Measurements from ENCODE around the gene NPLOC4. TPM values are rescaled to one million over a fixed set of nuclear protein-coding genes. Genes with fewer than 3 reads are reported as not detected.

NPLOC4 gene
- total RNA-seq, 2 donors from 2014 or later = 77.7 to 87.3 TPM

GRCh38 chr17:81517339-81518112 is 119.4 kb downstream of the NPLOC4 start:
- intact Hi-C loops (cut with DNase I) = no loop called here
- peak; percentile 80 for DNase-seq (ENCODE audit: low spot score)

GRCh38 chr17:81517009-81517338 is 119.9 kb downstream of the NPLOC4 start:
- intact Hi-C loops (cut with DNase I) = no loop called here
- no peak for DNase-seq (ENCODE audit: low spot score)

- intact Hi-C loops (cut with DNase I) = no loop called here
- peak; percentile 76 for DNase-seq (ENCODE audit: low spot score)
Observed at GRCh38 chr17:81516439-81516838, 120.5 kb downstream of the NPLOC4 start.

GRCh38 chr17:81515530-81516041 is 121.3 kb downstream of the NPLOC4 start:
- intact Hi-C loops (cut with DNase I) = no loop called here
- DNase-seq (ENCODE audit: low spot score) = peak; percentile 78

GRCh38 chr17:81514739-81515529 is 122.0 kb downstream of the NPLOC4 start:
- DNase-seq (ENCODE audit: low spot score) = peak; percentile 95
- intact Hi-C loops (cut with DNase I) = no loop called here

GRCh38 chr17:81514489-81514738 is 122.5 kb downstream of the NPLOC4 start:
- DNase-seq (ENCODE audit: low spot score) = no peak
- intact Hi-C loops (cut with DNase I) = no loop called here

- peak; percentile 92 for DNase-seq (ENCODE audit: low spot score)
- intact Hi-C loops (cut with DNase I) = no loop called here
Observed at GRCh38 chr17:81513753-81514488, 123.0 kb downstream of the NPLOC4 start.

GRCh38 chr17:81513372-81513752 is 123.5 kb downstream of the NPLOC4 start:
- peak; percentile 90 for DNase-seq (ENCODE audit: low spot score)

GRCh38 chr17:81512562-81513371 is 124.1 kb downstream of the NPLOC4 start, which contains the start of gene ACTG1:
Gene ACTG1, minus strand, starts transcription at chr17:81512799. Its CDS starts 445 bp downstream, at chr17:81512354.
- DNase-seq (ENCODE audit: low spot score) = peak; percentile 98

More at GRCh38 chr17:81513372-81513752, 123.5 kb downstream of the NPLOC4 start:
- intact Hi-C loops (cut with DNase I) = no loop called here

GRCh38 chr17:81511804-81512561 is 124.9 kb downstream of the NPLOC4 start:
- DNase-seq (ENCODE audit: low spot score) = no peak
- intact Hi-C loops (cut with DNase I) = loop anchor here in 1 of 2 donors (2.0 kb wide), 1 partner anchor 115 kb away; no protein-coding TSS in a partner anchor

More at GRCh38 chr17:81512562-81513371, 124.1 kb downstream of the NPLOC4 start, which contains the start of gene ACTG1:
- intact Hi-C loops (cut with DNase I) = no loop called here

GRCh38 chr17:81511554-81511803 is 125.4 kb downstream of the NPLOC4 start:
- intact Hi-C loops (cut with DNase I) = loop anchor here in 1 of 2 donors (2.0 kb wide), 1 partner anchor 115 kb away; no protein-coding TSS in a partner anchor
- DNase-seq (ENCODE audit: low spot score) = no peak

GRCh38 chr17:81510785-81511553 is 125.9 kb downstream of the NPLOC4 start:
- intact Hi-C loops (cut with DNase I) = loop anchor here in 1 of 2 donors (2.0 kb wide), 1 partner anchor 114 kb away; no protein-coding TSS in a partner anchor
- no peak for DNase-seq (ENCODE audit: low spot score)

GRCh38 chr17:81509972-81510784 is 126.7 kb downstream of the NPLOC4 start:
- DNase-seq (ENCODE audit: low spot score) = no peak
- intact Hi-C loops (cut with DNase I) = loop anchor here in 1 of 2 donors (2.0 kb wide), 1 partner anchor 113 kb away; no protein-coding TSS in a partner anchor

GRCh38 chr17:81509207-81509971 is 127.5 kb downstream of the NPLOC4 start:
- intact Hi-C loops (cut with DNase I) = no loop called here
- no peak for DNase-seq (ENCODE audit: low spot score)

GRCh38 chr17:81508639-81509206 is 128.2 kb downstream of the NPLOC4 start:
- DNase-seq (ENCODE audit: low spot score) = no peak
- intact Hi-C loops (cut with DNase I) = no loop called here

All from posterior vena cava (tissue), 2 donors.